Fibroblast of lung (primary cell): ENCODE data around the gene MORC1. TPM values are rescaled to one million over a fixed set of nuclear protein-coding genes. Genes with fewer than 3 reads are reported as not detected.

Source experiments
- DNase-seq, 2 donors: peaks; one replicate each; pipeline versions ENCODE4 v3.0.0 to v3.0.0-alpha.2; 2010; ENCODE audit warnings: low read depth in 2 of 2
- H2AFZ ChIP-seq: 2 replicates; pipeline ENCODE4 v1.5.1; 2012; ENCODE audit warnings: low read length, control low read depth, inconsistent platforms
- H3K27ac ChIP-seq: 2 replicates; pipeline ENCODE4 v1.5.1; 2011; ENCODE audit warnings: low read length, control low read depth; ENCODE audit not compliant: insufficient read depth
- H3K27me3 ChIP-seq: 2 replicates; pipeline ENCODE4 v1.5.1; 2011; ENCODE audit warnings: mild to moderate bottlenecking, low read length; ENCODE audit not compliant: control insufficient read depth, insufficient read depth
- H3K36me3 ChIP-seq: 2 replicates; pipeline ENCODE4 v1.5.1; 2011; ENCODE audit warnings: low read length; ENCODE audit not compliant: control insufficient read depth, insufficient read depth
- H3K4me1 ChIP-seq: 2 replicates; pipeline ENCODE4 v1.5.1; 2011; ENCODE audit warnings: low read length; ENCODE audit not compliant: control insufficient read depth, insufficient read depth; ENCODE audit errors: extremely low read depth
- H3K4me2 ChIP-seq: 2 replicates; pipeline ENCODE4 v1.5.1; 2011; ENCODE audit warnings: low read length, control low read depth; ENCODE audit not compliant: insufficient read depth; ENCODE audit errors: extremely low read depth
- H3K4me3 ChIP-seq, 4 experiments: fragments of 200-600 bp in 1 of 4; sonication (generic) in 1 of 4; replicated peaks in 1 of 4; 2 replicates each; pipeline ENCODE4 v1.5.1; 2011 to 2016; ENCODE audit warnings: low read length in 4 of 4, low read depth in 3 of 4, mild to moderate bottlenecking in 3 of 4, control low read depth in 2 of 4, inconsistent platforms in 1 of 4, mixed read lengths in 1 of 4; ENCODE audit not compliant: insufficient read depth in 1 of 4; ENCODE audit errors: control extremely low read depth in 1 of 4
- H3K79me2 ChIP-seq: 2 replicates; pipeline ENCODE4 v1.5.1; 2012; ENCODE audit warnings: mild to moderate bottlenecking, low read length, inconsistent platforms; ENCODE audit not compliant: control insufficient read depth, insufficient read depth
- H3K9ac ChIP-seq: 2 replicates; pipeline ENCODE4 v1.5.1; 2011; ENCODE audit warnings: mild to moderate bottlenecking, low read length, control low read depth; ENCODE audit not compliant: insufficient read depth
- H3K9me3 ChIP-seq: 2 replicates; pipeline ENCODE4 v1.5.1; 2012; ENCODE audit warnings: low read depth, low read length; ENCODE audit not compliant: control insufficient read depth, insufficient read depth
- H4K20me1 ChIP-seq: 2 replicates; pipeline ENCODE4 v1.5.1; 2011; ENCODE audit warnings: low read length; ENCODE audit not compliant: control insufficient read depth, insufficient read depth; ENCODE audit errors: extremely low read depth
- EZH2 ChIP-seq: IDR thresholded peaks from 2 replicates; pipeline ENCODE4 v1.5.1; 2012; ENCODE audit warnings: low read length, control low read depth, mild to moderate bottlenecking; ENCODE audit errors: missing control alignments
- polyA plus RNA-seq, 2 donors: library from polyadenylated mRNA; depleted of rRNA in 1 of 2; stranded (reverse) in 1 of 2; unstranded in 1 of 2; fragments of >200 nt; gene quantifications; 2 replicates each; pipeline ENCODE4 v1.2.1, GENCODE V29; 2011 to 2012; ENCODE audit warnings: missing spikeins in 1 of 2
- total RNA-seq: library from RNA; depleted of rRNA; stranded (reverse); fragments of >200 nt; gene quantifications from 2 replicates; pipeline ENCODE4 v1.2.1, GENCODE V29; 2014
- TF ChIP-seq, protein P1 (sequence below), 2 donors: IDR thresholded peaks in 1 of 2; conservative IDR thresholded peaks in 1 of 2; 1 replicate in 1 of 2; 2 replicates in 1 of 2; pipeline ENCODE4 v1.5.1; 2011 to 2012; ENCODE audit warnings: low read length in 2 of 2, control low read depth in 1 of 2, inconsistent platforms in 1 of 2, low read depth in 1 of 2, mild to moderate bottlenecking in 1 of 2

Gene MORC1
- total and polyA plus RNA-seq, 2 donors (not counting 1 experiment from before 2014, with no cell fraction given): not detected

DNA sequence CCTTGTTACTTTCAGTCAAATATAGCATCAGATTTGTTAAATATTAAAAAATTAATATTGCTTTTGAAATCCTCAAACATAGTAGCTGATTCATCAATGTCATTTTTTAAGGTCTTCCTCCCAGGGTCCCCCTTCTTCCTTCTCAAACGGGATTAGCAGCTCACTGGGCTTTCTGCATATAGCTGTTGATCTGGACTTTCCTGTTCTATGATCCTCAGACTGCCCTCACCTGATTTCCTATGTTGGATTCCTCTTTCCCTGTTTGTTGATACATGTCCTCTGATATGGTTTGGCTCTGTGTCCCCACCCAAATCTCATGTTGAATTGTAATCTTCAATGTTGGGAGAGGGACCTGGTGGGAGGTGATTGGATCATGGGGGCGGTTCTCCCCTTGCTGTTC is 170.1 kb downstream of the MORC1 start:
- no peaks in the 10 kb centered on the region for H3K27me3 ChIP-seq
- DNase-seq: no peak
- H2AFZ ChIP-seq: no peak overlapping the region
- H3K4me3 ChIP-seq: no peak overlapping the region
- no peaks in the 10 kb centered on the region for H3K9me3 ChIP-seq
- H3K36me3 ChIP-seq: no peaks in the 10 kb centered on the region
- no peak overlapping the region for H3K9ac ChIP-seq
- H3K27ac ChIP-seq: no peak overlapping the region
- H4K20me1 ChIP-seq: no peaks in the 10 kb centered on the region
- H3K4me2 ChIP-seq: no peak overlapping the region
- no peaks in the 10 kb centered on the region for H3K4me1 ChIP-seq
- TF ChIP-seq, protein P1, sequence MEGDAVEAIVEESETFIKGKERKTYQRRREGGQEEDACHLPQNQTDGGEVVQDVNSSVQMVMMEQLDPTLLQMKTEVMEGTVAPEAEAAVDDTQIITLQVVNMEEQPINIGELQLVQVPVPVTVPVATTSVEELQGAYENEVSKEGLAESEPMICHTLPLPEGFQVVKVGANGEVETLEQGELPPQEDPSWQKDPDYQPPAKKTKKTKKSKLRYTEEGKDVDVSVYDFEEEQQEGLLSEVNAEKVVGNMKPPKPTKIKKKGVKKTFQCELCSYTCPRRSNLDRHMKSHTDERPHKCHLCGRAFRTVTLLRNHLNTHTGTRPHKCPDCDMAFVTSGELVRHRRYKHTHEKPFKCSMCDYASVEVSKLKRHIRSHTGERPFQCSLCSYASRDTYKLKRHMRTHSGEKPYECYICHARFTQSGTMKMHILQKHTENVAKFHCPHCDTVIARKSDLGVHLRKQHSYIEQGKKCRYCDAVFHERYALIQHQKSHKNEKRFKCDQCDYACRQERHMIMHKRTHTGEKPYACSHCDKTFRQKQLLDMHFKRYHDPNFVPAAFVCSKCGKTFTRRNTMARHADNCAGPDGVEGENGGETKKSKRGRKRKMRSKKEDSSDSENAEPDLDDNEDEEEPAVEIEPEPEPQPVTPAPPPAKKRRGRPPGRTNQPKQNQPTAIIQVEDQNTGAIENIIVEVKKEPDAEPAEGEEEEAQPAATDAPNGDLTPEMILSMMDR (conservative IDR thresholded peaks at IDR 0.05 in 1 of 2, IDR thresholded peaks at IDR 0.05 in 1 of 2; ENCODE audit: low read depth in 1 of 2, low read length in 2 of 2): no peak
- TF ChIP-seq EZH2: no peak
- H3K79me2 ChIP-seq: no peaks in the 10 kb centered on the region

DNA sequence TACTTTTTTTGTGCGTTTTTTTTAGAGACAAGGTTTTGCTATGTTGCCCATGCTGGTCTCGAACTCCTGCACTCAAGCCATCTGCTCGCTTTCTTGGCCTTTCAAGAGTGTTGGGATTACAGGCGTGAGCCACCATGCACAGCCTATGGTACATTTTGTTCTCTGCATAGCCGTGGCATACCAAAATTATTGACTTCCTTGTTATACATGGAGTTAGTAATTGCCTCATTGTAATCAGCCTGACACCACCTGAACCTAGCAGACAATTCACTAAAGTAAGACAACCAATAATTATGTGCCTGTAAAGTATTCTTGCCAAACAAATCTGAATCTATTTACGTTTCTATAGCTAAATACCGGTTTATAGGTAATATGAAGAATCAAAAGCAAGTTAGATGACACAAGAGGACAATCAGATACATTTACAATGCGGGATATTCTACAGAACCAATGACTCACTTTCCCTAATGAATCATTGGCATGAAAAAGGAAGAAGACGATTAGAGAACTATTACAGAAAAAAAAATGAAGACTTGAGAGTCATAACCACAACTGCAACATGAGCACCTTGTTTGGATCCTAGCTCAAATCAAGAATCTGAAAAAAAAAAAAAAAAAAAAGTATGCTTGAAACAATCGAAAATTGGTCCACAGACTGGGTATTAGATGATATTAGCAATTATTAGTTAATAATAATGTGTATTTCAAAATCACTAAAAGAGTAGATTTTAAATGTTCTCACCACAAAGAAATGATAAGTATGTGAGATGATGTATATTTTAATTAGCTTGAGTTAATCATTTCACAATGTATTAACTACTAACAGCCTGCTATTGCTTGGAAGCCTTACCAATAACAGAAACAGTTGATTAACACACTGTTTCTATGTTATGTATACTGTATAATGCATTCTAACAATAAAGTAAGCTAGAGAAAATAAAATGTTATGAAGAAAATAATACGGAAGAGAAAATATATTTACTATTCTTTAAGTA is 171.3 kb downstream of the MORC1 start:
- Histone ChIP-seq H3K27me3 (no peaks in the 10 kb centered on the region), H3K9me3 (no peaks in the 10 kb centered on the region), H3K4me2 (no peak overlapping the region), H3K4me1 (no peaks in the 10 kb centered on the region), H3K4me3 (no peak overlapping the region), H3K27ac (no peak overlapping the region), H2AFZ (no peak overlapping the region), H3K9ac (no peak overlapping the region), H4K20me1 (no peaks in the 10 kb centered on the region), H3K79me2 (no peaks in the 10 kb centered on the region), H3K36me3 (no peaks in the 10 kb centered on the region)
- DNase-seq: peak in 1 of 2 donors; percentile 86
- TF ChIP-seq, protein P1 (conservative IDR thresholded peaks at IDR 0.05 in 1 of 2, IDR thresholded peaks at IDR 0.05 in 1 of 2; ENCODE audit: low read depth in 1 of 2, low read length in 2 of 2): no peak
- TF ChIP-seq EZH2: no peak

DNA sequence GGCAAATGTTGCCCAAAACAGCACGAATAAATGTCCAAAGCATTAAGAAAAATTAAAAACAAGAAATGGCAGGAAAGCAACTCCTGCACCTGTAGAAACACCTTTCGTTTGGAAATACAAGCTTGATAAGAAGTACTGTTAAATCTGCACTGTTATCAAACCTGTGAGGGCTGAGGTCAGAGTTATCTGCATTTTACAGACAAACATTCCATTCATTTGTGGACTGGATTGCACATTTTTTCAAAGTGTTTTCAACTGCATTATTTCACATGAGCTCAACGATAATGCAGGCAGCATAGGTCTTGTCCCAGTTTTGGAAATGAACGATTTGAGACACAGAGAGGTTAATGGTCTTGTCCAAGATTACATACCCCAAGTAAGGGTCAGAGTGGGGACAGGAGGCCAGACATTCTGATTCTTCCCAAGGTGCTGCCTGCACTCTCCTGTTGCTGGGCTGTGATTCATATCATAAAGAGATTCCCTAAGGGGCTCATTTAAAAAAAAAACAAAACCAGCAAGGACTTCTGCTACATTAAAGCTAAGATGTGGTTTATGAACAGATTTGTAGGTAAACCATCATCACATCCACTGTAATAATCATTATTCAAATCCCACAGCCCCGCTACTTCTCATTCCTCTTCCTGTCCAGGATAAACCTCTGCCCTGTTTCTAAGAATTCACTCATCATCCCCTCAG is 177.2 kb downstream of the MORC1 start:
- Histone ChIP-seq H2AFZ (no peak overlapping the region), H3K9ac (no peak overlapping the region), H3K79me2 (no peaks in the 10 kb centered on the region), H4K20me1 (no peaks in the 10 kb centered on the region), H3K36me3 (no peaks in the 10 kb centered on the region), H3K4me2 (no peak overlapping the region), H3K9me3 (no peaks in the 10 kb centered on the region), H3K27ac (no peak overlapping the region), H3K4me3 (no peak overlapping the region), H3K27me3 (no peaks in the 10 kb centered on the region), H3K4me1 (no peaks in the 10 kb centered on the region)
- TF ChIP-seq EZH2: no peak
- TF ChIP-seq, protein P1 (conservative IDR thresholded peaks at IDR 0.05 in 1 of 2, IDR thresholded peaks at IDR 0.05 in 1 of 2; ENCODE audit: low read depth in 1 of 2, low read length in 2 of 2): no peak
- peak in 1 of 2 donors; percentile 76 for DNase-seq
